HepG2 (cell line): ENCODE results near the gene EIF1AD. TPM values are rescaled to one million over a fixed set of nuclear protein-coding genes. Genes with fewer than 3 reads are reported as not detected.

Source experiments
- ATAC-seq: fragments of 200-7000 bp; cut with Tn5 transposase; 3 replicates; pipeline ENCODE4 v1.9.1; 2020; ENCODE audit warnings: mild to moderate bottlenecking, moderate library complexity
- BruUV-seq: library from RNA; stranded (reverse); fragments of 400-500 nt; replicated peaks from 2 replicates; lab custom pipeline; 2021; lab: Mats Ljungman, UMichigan
- CTCF ChIA-PET: fragments of 300-600 bp; formaldehyde crosslinking; extraction: SDS; loops from one replicate; lab custom pipeline; 2021; ENCODE audit warnings: low total read pairs, inconsistent platforms, low intra/inter-chr PET ratio; lab: Yijun Ruan, JAX
- POLR2A ChIA-PET: fragments of 350-600 bp; sonication (Branson Sonifier 250); formaldehyde crosslinking; loops from one replicate; lab custom pipeline; 2020; ENCODE audit warnings: antibody characterized with exemption, inconsistent platforms; lab: Yijun Ruan, JAX
- DNase-seq: peaks from one replicate; pipeline ENCODE4 v3.0.0-alpha.2; 2015; ENCODE audit warnings: low spot score
- FAIRE-seq: peaks from 3 replicates; lab custom pipeline; 2011; peaks lifted over from hg19 to GRCh38; lab: Jason Lieb, UNC
- H2AFZ ChIP-seq: one replicate; pipeline ENCODE4 v1.6.1; 2011; ENCODE audit warnings: low read length, inconsistent platforms
- H3K27ac ChIP-seq: fragments of 300-600 bp; 3 replicates; pipeline ENCODE4 v1.8.0; 2011; ENCODE audit warnings: mixed run types, mild to moderate bottlenecking, mixed read lengths, low read length, inconsistent platforms; ENCODE audit not compliant: insufficient read depth; ENCODE audit errors: extremely low read length
- H3K27me3 ChIP-seq, 2 experiments: fragments of 200-600 bp in 1 of 2; 2 replicates in 1 of 2; 3 replicates in 1 of 2; pipeline versions ENCODE4 v1.6.0 to v1.8.0; 2011; ENCODE audit warnings: low read length in 2 of 2, mild to moderate bottlenecking in 2 of 2, moderate library complexity in 2 of 2, inconsistent platforms in 1 of 2; ENCODE audit not compliant: insufficient read depth in 2 of 2, control insufficient read depth in 1 of 2
- H3K36me3 ChIP-seq, 2 experiments: fragments of 200-600 bp in 1 of 2; replicated peaks in 1 of 2; 2 replicates in 1 of 2; 3 replicates in 1 of 2; pipeline versions ENCODE4 v1.5.1 to v1.8.0; 2011; ENCODE audit warnings: low read length in 2 of 2, inconsistent platforms in 1 of 2; ENCODE audit not compliant: insufficient read depth in 2 of 2, control insufficient read depth in 1 of 2
- H3K4me1 ChIP-seq: 2 replicates; pipeline ENCODE4 v1.5.1; 2012; ENCODE audit warnings: low read length, inconsistent platforms; ENCODE audit not compliant: insufficient read depth
- H3K4me2 ChIP-seq: 2 replicates; pipeline ENCODE4 v1.6.0; 2011; ENCODE audit warnings: low read depth, low read length, inconsistent platforms
- H3K4me3 ChIP-seq, 3 experiments: fragments of 200-600 bp in 1 of 3; sonication (generic), shearing (Covaris generic) in 1 of 3; replicated peaks in 1 of 3; 2 replicates each; pipeline ENCODE4 v1.5.1; 2011 to 2016; ENCODE audit warnings: low read length in 3 of 3, inconsistent platforms in 2 of 3, low read depth in 2 of 3, mild to moderate bottlenecking in 2 of 3, control low read depth in 1 of 3, mixed read lengths in 1 of 3; ENCODE audit not compliant: insufficient read depth in 1 of 3
- H3K79me2 ChIP-seq: one replicate; pipeline ENCODE4 v1.6.1; 2011; ENCODE audit warnings: low read length, inconsistent platforms; ENCODE audit not compliant: insufficient read depth
- H3K9ac ChIP-seq: 2 replicates; pipeline ENCODE4 v1.6.0; 2011; ENCODE audit warnings: mild to moderate bottlenecking, low read depth, low read length, inconsistent platforms; ENCODE audit not compliant: insufficient read depth
- H3K9me3 ChIP-seq: 2 replicates; pipeline ENCODE4 v1.5.1; 2012; ENCODE audit warnings: mild to moderate bottlenecking, low read length
- H4K20me1 ChIP-seq: 2 replicates; pipeline ENCODE4 v1.6.0; 2011; ENCODE audit warnings: inconsistent platforms, mild to moderate bottlenecking, low read length, moderate library complexity; ENCODE audit not compliant: insufficient read depth
- AGO2 ChIP-seq: fragments of 200-400 bp; formaldehyde crosslinking; optimal IDR thresholded peaks from 2 replicates; pipeline ENCODE3; 2017; ENCODE audit warnings: mild to moderate bottlenecking, low read depth, low read length, moderate library complexity
- KAT7 ChIP-seq: IDR thresholded peaks from 2 replicates; pipeline ENCODE4 v1.6.1; 2018; ENCODE audit warnings: borderline replicate concordance, missing compliant biosample characterization
- MAFF ChIP-seq: IDR thresholded peaks from 2 replicates; pipeline ENCODE4 v1.6.1; 2011; ENCODE audit warnings: low read depth, low read length, improper control_type of control experiment
- MAX ChIP-seq: IDR thresholded peaks from 2 replicates; pipeline ENCODE4 v1.6.1; 2012; ENCODE audit warnings: inconsistent platforms
- MAZ ChIP-seq, 2 experiments: sonication (generic) in 1 of 2; formaldehyde crosslinking in 1 of 2; IDR thresholded peaks; 2 replicates each; pipeline versions ENCODE4 v1.5.0 to v1.6.1; 2012 to 2020; ENCODE audit warnings: low read depth in 2 of 2, mild to moderate bottlenecking in 2 of 2, borderline replicate concordance in 1 of 2, improper control_type of control experiment in 1 of 2, low read length in 1 of 2, missing genetic modification reagents in 1 of 2, moderate library complexity in 1 of 2
- NFATC3 ChIP-seq: sonication (generic); formaldehyde crosslinking; IDR thresholded peaks from 2 replicates; pipeline ENCODE4 v1.5.1; 2020; ENCODE audit warnings: mild to moderate bottlenecking, missing genetic modification reagents
- RERE ChIP-seq: IDR thresholded peaks from 2 replicates; pipeline ENCODE4 v1.6.1; 2016; ENCODE audit warnings: low read depth, missing genetic modification reagents, missing compliant biosample characterization
- TCF12 ChIP-seq, 2 experiments: fragments of 450-650 bp in 1 of 2; sonication (generic) in 1 of 2; formaldehyde crosslinking in 1 of 2; IDR thresholded peaks; 2 replicates each; pipeline versions ENCODE4 v1.6.1 to v1.8.0; 2017 to 2022; ENCODE audit warnings: antibody characterized with exemption in 1 of 2, mild to moderate bottlenecking in 1 of 2, missing genetic modification reagents in 1 of 2, moderate library complexity in 1 of 2
- THYN1 ChIP-seq: sonication (generic); formaldehyde crosslinking; IDR thresholded peaks from 2 replicates; pipeline ENCODE4 v1.8.1; 2023; ENCODE audit warnings: low read depth, mild to moderate bottlenecking, moderate library complexity, missing genetic modification reagents, borderline replicate concordance
- ZFAT ChIP-seq: sonication (generic); formaldehyde crosslinking; conservative IDR thresholded peaks from 2 replicates; pipeline ENCODE4 v1.8.1; 2023; ENCODE audit warnings: missing genetic modification reagents, inconsistent platforms
- ZNF10 ChIP-seq: sonication (generic); formaldehyde crosslinking; IDR thresholded peaks from 2 replicates; pipeline ENCODE4 v1.4.0; 2020; ENCODE audit warnings: mild to moderate bottlenecking, low read depth, missing genetic modification reagents, borderline replicate concordance
- ZNF431 ChIP-seq: sonication (generic); formaldehyde crosslinking; IDR thresholded peaks from 2 replicates; pipeline ENCODE4 v1.9.0; 2022; ENCODE audit warnings: missing genetic modification reagents, low read depth, mild to moderate bottlenecking, borderline replicate concordance
- WGBS: methylation state at CpG from one replicate; pipeline ENCODE4 v1.1.6; 2017; ENCODE audit warnings: low lambda C conversion rate; 5-methylcytosine and 5-hydroxymethylcytosine counted together
- in situ Hi-C: cut with HindIII; loops from 2 replicates; pipeline ENCODE4 v1.10.0; 2017; ENCODE audit warnings: low pct_unique_long_range_greater_than_20kb; ENCODE audit not compliant: extremely low pct_ligation_motif_present
- intact Hi-C: fragments of 100-400 bp; cut with micrococcal nuclease; formaldehyde crosslinking; loops from one replicate; pipeline ENCODE4 v1.10.0; 2022; ENCODE audit not compliant: unreplicated experiment
- polyA plus RNA-seq, 8 experiments: library from polyadenylated mRNA; depleted of rRNA in 3 of 8; stranded (reverse) in 7 of 8; unstranded in 1 of 8; fragments of >200 nt; fragmentation: Illumina TruSeq in 4 of 8; extraction: Trizol in 4 of 8; gene quantifications; 2 replicates each; pipeline versions ENCODE4 v1.2.1 to v1.2.3, GENCODE V29; 2011 to 2016; ENCODE audit warnings: low read depth in 4 of 8, missing spikeins in 1 of 8, mixed read lengths in 1 of 8; ENCODE audit not compliant: insufficient read depth in 1 of 8
- total RNA-seq, 5 experiments: library from RNA; depleted of rRNA; stranded (reverse); fragments of >200 nt; fragmentation: Illumina TruSeq; extraction: Trizol; gene quantifications; 2 replicates each; pipeline ENCODE4 v1.2.3, GENCODE V29; 2016; ENCODE audit warnings: low read depth in 1 of 5

The EIF1AD gene
- total and polyA plus RNA-seq, 2 of the 13 experiments (the other 11 are each of a cell fraction or from before 2014, with no cell fraction given), result 18.2 to 30.8 TPM

DNA sequence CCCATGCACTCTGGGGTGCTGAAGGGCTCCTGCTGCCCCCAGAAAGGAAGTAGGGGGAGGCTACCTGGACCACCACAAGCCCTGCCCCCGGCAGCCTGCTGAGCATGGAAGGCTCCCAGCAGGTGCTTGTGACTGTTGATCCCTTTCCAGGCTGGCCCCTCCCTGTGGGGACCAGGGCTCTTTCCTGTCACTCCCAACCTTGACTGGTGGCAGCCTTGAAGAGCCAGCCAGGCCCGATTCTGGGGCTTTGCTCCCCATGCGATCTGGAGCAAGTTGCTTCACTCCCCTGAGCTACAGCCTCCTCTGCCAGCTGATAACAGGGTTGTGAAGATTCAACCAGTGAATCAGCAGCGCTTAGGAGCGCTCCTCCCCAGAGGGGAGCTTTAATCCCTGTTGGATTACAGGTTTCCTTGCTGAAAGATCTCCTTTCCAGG is 5.3 kb upstream of the EIF1AD start:
- TF ChIP-seq MAFF (no peak), MAZ (IDR thresholded peaks at IDR 0.05; ENCODE audit: borderline replicate concordance, low read depth, low read length) (no peak), MAZ (CRISPR knock-in tag; IDR thresholded peaks at IDR 0.05; ENCODE audit: low read depth) (no peak), MAX (no peak), THYN1 (CRISPR knock-in tag) (no peak), AGO2 (peak; percentile 13)
- 53% methylated on average over 3 of the region's 5 CpGs for WGBS
- Histone ChIP-seq H3K4me1 (peaks cover 31% of the 10 kb centered on the region), H3K27me3 (peaks cover 4 to 20% of the 10 kb centered on the region in 2 experiments; a peak in 4 of 5 replicates), H2AFZ (no peak overlapping the region), H3K4me3 (no peak overlapping the region), H3K4me2 (no peak overlapping the region), H3K9me3 (no peaks in the 10 kb centered on the region), H3K36me3 (peaks cover 1 to 7% of the 10 kb centered on the region in 2 experiments; a peak in 3 of 5 replicates), H4K20me1 (no peaks in the 10 kb centered on the region), H3K27ac (no peak overlapping the region), H3K79me2 (peaks cover 10% of the 10 kb centered on the region), H3K9ac (no peak overlapping the region)
- CTCF ChIA-PET, result no interaction called here
- POLR2A ChIA-PET, result interaction anchor here (0.6 kb wide), 1 partner anchor 12 kb away, joined by 4 read pairs; no protein-coding TSS in a partner anchor
- intact Hi-C loops (no loop called here), in situ Hi-C loops (no loop called here)
- peak; percentile 21 for ATAC-seq
- BruUV-seq, result no TSS peak
- FAIRE-seq, result no peak
- DNase-seq, result no peak

- Histone ChIP-seq H4K20me1 (no peaks in the 10 kb centered on the region), H3K9me3 (no peaks in the 10 kb centered on the region), H3K27me3 (peaks cover 4 to 17% of the 10 kb centered on the region in 2 experiments; a peak in 4 of 5 replicates), H3K79me2 (peaks cover 11% of the 10 kb centered on the region), H3K4me3 (no peak overlapping the region), H3K4me1 (peaks cover 31% of the 10 kb centered on the region), H2AFZ (no peak overlapping the region), H3K4me2 (no peak overlapping the region), H3K9ac (no peak overlapping the region), H3K27ac (no peak overlapping the region), H3K36me3 (peaks cover 1 to 7% of the 10 kb centered on the region in 2 experiments; a peak in 3 of 5 replicates)
- intact Hi-C loops, result no loop called here
- POLR2A ChIA-PET, result interaction anchor here (0.6 kb wide), 1 partner anchor 13 kb away, joined by 4 read pairs; no protein-coding TSS in a partner anchor
- in situ Hi-C loops, result no loop called here
- no peak for ATAC-seq
- no peak for FAIRE-seq
- 90% methylated on average over 2 of the region's 4 CpGs for WGBS
- BruUV-seq, result no TSS peak
- no peak for DNase-seq
- CTCF ChIA-PET, result no interaction called here
- TF ChIP-seq ZFAT (CRISPR knock-in tag), result no peak
- TF ChIP-seq RERE (CRISPR knock-in tag), result no peak
- no peak for TF ChIP-seq NFATC3 (CRISPR knock-in tag)
- no peak for TF ChIP-seq TCF12 (IDR thresholded peaks at IDR 0.05)
- no peak for TF ChIP-seq TCF12 (CRISPR knock-in tag; IDR thresholded peaks at IDR 0.05)
- no peak for TF ChIP-seq ZNF10 (CRISPR knock-in tag)
- no peak for TF ChIP-seq ZNF431
- TF ChIP-seq KAT7 (CRISPR knock-in tag), result no peak
Measured at GRCh38 chr11:66006891-66007176, 4.9 kb upstream of the EIF1AD start.
